HepG2 (cell line): ENCODE measurements around the gene NONO. TPM values are rescaled to one million over a fixed set of nuclear protein-coding genes. Genes with fewer than 3 reads are reported as not detected.

Experiments used
- ASH2L ChIP-seq: fragments of 300-600, 200-600 bp; sonication (generic); IDR thresholded peaks from 2 replicates; pipeline ENCODE4 v1.7.0; 2017; ENCODE audit warnings: low read depth, mild to moderate bottlenecking, moderate library complexity, mixed read lengths, low read length; ENCODE audit not compliant: insufficient read length
- E2F5 ChIP-seq: sonication (generic); formaldehyde crosslinking; conservative IDR thresholded peaks from 2 replicates; pipeline ENCODE4 v1.4.0; 2020; ENCODE audit warnings: missing genetic modification reagents
- FUBP1 ChIP-seq: sonication (generic); formaldehyde crosslinking; IDR thresholded peaks from 2 replicates; pipeline ENCODE4 v1.5.1; 2020; ENCODE audit warnings: missing genetic modification reagents, mild to moderate bottlenecking, borderline replicate concordance
- GMEB1 ChIP-seq: sonication (generic); formaldehyde crosslinking; IDR thresholded peaks from 2 replicates; pipeline ENCODE4 v1.5.1; 2020; ENCODE audit warnings: missing genetic modification reagents, mild to moderate bottlenecking, borderline replicate concordance
- HNRNPH1 ChIP-seq: fragments of 200-400 bp; formaldehyde crosslinking; optimal IDR thresholded peaks from 2 replicates; pipeline ENCODE3; 2017; ENCODE audit warnings: mild to moderate bottlenecking, low read depth, low read length
- KLF9 ChIP-seq: IDR thresholded peaks from 2 replicates; pipeline ENCODE4 v1.6.1; 2016; ENCODE audit warnings: low read depth
- MAFG ChIP-seq: sonication (generic); formaldehyde crosslinking; IDR thresholded peaks from 2 replicates; pipeline ENCODE4 v1.5.1; 2020; ENCODE audit warnings: mild to moderate bottlenecking, missing genetic modification reagents
- RORA ChIP-seq: sonication (generic); formaldehyde crosslinking; IDR thresholded peaks from 2 replicates; pipeline ENCODE4 v1.5.0; 2020; ENCODE audit warnings: mild to moderate bottlenecking, missing genetic modification reagents, moderate library complexity
- SIN3A ChIP-seq: IDR thresholded peaks from 2 replicates; pipeline ENCODE4 v1.6.1; 2011; ENCODE audit warnings: low read depth, mild to moderate bottlenecking, control low read depth, low read length, borderline replicate concordance
- SOX6 ChIP-seq, 2 experiments: fragments of 450-650 bp in 1 of 2; sonication (generic) in 1 of 2; formaldehyde crosslinking in 1 of 2; IDR thresholded peaks; 2 replicates each; pipeline versions ENCODE4 v1.4.0 to v1.6.1; 2017 to 2020; ENCODE audit warnings: antibody characterized with exemption in 1 of 2, mild to moderate bottlenecking in 1 of 2, missing genetic modification reagents in 1 of 2
- TAF1 ChIP-seq: sonication (generic); formaldehyde crosslinking; IDR thresholded peaks from 2 replicates; pipeline ENCODE4 v1.4.0; 2020; ENCODE audit warnings: missing genetic modification reagents
- TCF7 ChIP-seq: sonication (generic); IDR thresholded peaks from 2 replicates; pipeline ENCODE4 v1.6.1; 2016; ENCODE audit warnings: antibody characterized with exemption, low read depth
- U2AF2 ChIP-seq: fragments of 200-400 bp; formaldehyde crosslinking; IDR thresholded peaks from 2 replicates; pipeline ENCODE4 v1.6.1; 2017; ENCODE audit warnings: low read depth, mild to moderate bottlenecking, low read length
- XBP1 ChIP-seq: sonication (generic); formaldehyde crosslinking; IDR thresholded peaks from 2 replicates; pipeline ENCODE4 v1.5.0; 2020; ENCODE audit warnings: missing genetic modification reagents
- ZFYVE20 ChIP-seq: sonication (generic); formaldehyde crosslinking; IDR thresholded peaks from 2 replicates; pipeline ENCODE4 v1.8.0; 2023; ENCODE audit warnings: low read depth, mild to moderate bottlenecking, moderate library complexity, missing genetic modification reagents, borderline replicate concordance
- ZMYM2 ChIP-seq: sonication (generic); formaldehyde crosslinking; IDR thresholded peaks from 2 replicates; pipeline ENCODE4 v1.8.0; 2022; ENCODE audit warnings: mild to moderate bottlenecking, missing genetic modification reagents
- ZMYM3 ChIP-seq: sonication (generic); formaldehyde crosslinking; IDR thresholded peaks from 2 replicates; pipeline ENCODE4 v1.5.1; 2020; ENCODE audit warnings: mild to moderate bottlenecking, missing genetic modification reagents
- ZNF143 ChIP-seq: sonication (generic); formaldehyde crosslinking; IDR thresholded peaks from 2 replicates; pipeline ENCODE4 v1.4.0; 2020; ENCODE audit warnings: missing genetic modification reagents
- ZNF232 ChIP-seq: sonication (generic); formaldehyde crosslinking; IDR thresholded peaks from 2 replicates; pipeline ENCODE4 v1.4.0; 2020; ENCODE audit warnings: missing genetic modification reagents, borderline replicate concordance
- ZNF740 ChIP-seq: sonication (generic); formaldehyde crosslinking; IDR thresholded peaks from 2 replicates; pipeline ENCODE4 v1.4.0; 2020; ENCODE audit warnings: missing genetic modification reagents
- ZNF770 ChIP-seq: sonication (generic); formaldehyde crosslinking; IDR thresholded peaks from 2 replicates; pipeline ENCODE4 v1.5.0; 2020; ENCODE audit warnings: mild to moderate bottlenecking, missing genetic modification reagents
- ZNF841 ChIP-seq: sonication (generic); formaldehyde crosslinking; IDR thresholded peaks from 2 replicates; pipeline ENCODE4 v1.8.1; 2023; ENCODE audit warnings: missing genetic modification reagents, borderline replicate concordance
- ZSCAN29 ChIP-seq: sonication (generic); formaldehyde crosslinking; conservative IDR thresholded peaks from 2 replicates; pipeline ENCODE4 v1.4.0; 2020; ENCODE audit warnings: mild to moderate bottlenecking, missing genetic modification reagents
- polyA plus RNA-seq, 8 experiments: library from polyadenylated mRNA; depleted of rRNA in 3 of 8; stranded (reverse) in 7 of 8; unstranded in 1 of 8; fragments of >200 nt; fragmentation: Illumina TruSeq in 4 of 8; extraction: Trizol in 4 of 8; gene quantifications; 2 replicates each; pipeline versions ENCODE4 v1.2.1 to v1.2.3, GENCODE V29; 2011 to 2016; ENCODE audit warnings: low read depth in 4 of 8, missing spikeins in 1 of 8, mixed read lengths in 1 of 8; ENCODE audit not compliant: insufficient read depth in 1 of 8
- total RNA-seq, 5 experiments: library from RNA; depleted of rRNA; stranded (reverse); fragments of >200 nt; fragmentation: Illumina TruSeq; extraction: Trizol; gene quantifications; 2 replicates each; pipeline ENCODE4 v1.2.3, GENCODE V29; 2016; ENCODE audit warnings: low read depth in 1 of 5

The NONO gene
- total and polyA plus RNA-seq, 2 of the 13 experiments (the other 11 are each of a cell fraction or from before 2014, with no cell fraction given) = 408 to 605 TPM

- no peak for TF ChIP-seq TCF7
- no peak for TF ChIP-seq ZNF841 (CRISPR knock-in tag)
- no peak for TF ChIP-seq HNRNPH1
- TF ChIP-seq SIN3A = no peak
- no peak for TF ChIP-seq KLF9 (CRISPR knock-in tag)
- TF ChIP-seq ZNF770 (CRISPR knock-in tag) = no peak; the same call in 1 of the 2 replicates
- TF ChIP-seq ZMYM2 (CRISPR knock-in tag) = no peak
- TF ChIP-seq FUBP1 (CRISPR knock-in tag) = no peak
- no peak for TF ChIP-seq ZMYM3 (CRISPR knock-in tag)
- TF ChIP-seq ZFYVE20 (CRISPR knock-in tag) = no peak
- no peak for TF ChIP-seq RORA (CRISPR knock-in tag)
- no peak for TF ChIP-seq MAFG (CRISPR knock-in tag)
- no peak for TF ChIP-seq SOX6 (IDR thresholded peaks at IDR 0.05)
- no peak for TF ChIP-seq SOX6 (CRISPR knock-in tag; IDR thresholded peaks at IDR 0.05)
- TF ChIP-seq ZNF143 = no peak
- no peak for TF ChIP-seq ZSCAN29
- peak; percentile 74 for TF ChIP-seq TAF1 (CRISPR knock-in tag)
- TF ChIP-seq ZNF740 (CRISPR knock-in tag) = no peak
- peak; percentile 62; the same call in 1 of the 2 replicates for TF ChIP-seq ZNF232 (CRISPR knock-in tag)
- no peak for TF ChIP-seq XBP1 (CRISPR knock-in tag)
- peak; percentile 53; the same call in 1 of the 2 replicates for TF ChIP-seq GMEB1 (CRISPR knock-in tag)
- no peak for TF ChIP-seq E2F5 (CRISPR knock-in tag)
- TF ChIP-seq U2AF2 = no peak
- TF ChIP-seq ASH2L = peak; percentile 75
These were observed at the start of gene NONO (continued) for GRCh38 chrX:71283403-71284143.
